GM15510 (cell line): ENCODE results near the gene FOXK2.

Experiments used
- POLR2A ChIP-seq: IDR thresholded peaks from 3 replicates; pipeline ENCODE4 v1.6.1; 2011; ENCODE audit warnings: borderline replicate concordance; ENCODE audit not compliant: insufficient read length; ENCODE audit errors: extremely low read depth

The FOXK2 gene

GRCh38 chr17:82602986-82603710, 83.6 kb downstream of the FOXK2 start:
- no peak for TF ChIP-seq POLR2A

- no peak for TF ChIP-seq POLR2A
Measured at GRCh38 chr17:82603981-82604448, 84.5 kb downstream of the FOXK2 start.

DNA sequence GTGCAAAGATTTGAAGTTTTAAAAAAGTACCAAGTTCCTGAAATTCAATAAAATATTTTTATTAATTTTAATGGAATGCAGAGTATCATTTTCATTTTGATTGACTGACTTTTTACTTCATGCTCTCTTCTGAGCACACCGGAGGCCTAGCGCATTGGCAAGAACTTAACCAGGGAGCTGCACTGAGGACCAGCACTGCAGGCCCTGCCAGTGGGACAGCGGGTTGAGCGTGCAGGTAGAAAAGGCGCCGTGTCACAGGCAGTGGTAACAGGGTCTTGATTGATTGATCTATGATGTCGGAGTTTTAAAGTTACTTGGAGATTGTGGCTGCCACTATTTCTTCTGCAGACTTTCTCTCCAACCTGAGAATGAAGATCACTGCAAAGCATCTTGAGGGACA, 85.0 kb downstream of the FOXK2 start:
- no peak for TF ChIP-seq POLR2A

DNA sequence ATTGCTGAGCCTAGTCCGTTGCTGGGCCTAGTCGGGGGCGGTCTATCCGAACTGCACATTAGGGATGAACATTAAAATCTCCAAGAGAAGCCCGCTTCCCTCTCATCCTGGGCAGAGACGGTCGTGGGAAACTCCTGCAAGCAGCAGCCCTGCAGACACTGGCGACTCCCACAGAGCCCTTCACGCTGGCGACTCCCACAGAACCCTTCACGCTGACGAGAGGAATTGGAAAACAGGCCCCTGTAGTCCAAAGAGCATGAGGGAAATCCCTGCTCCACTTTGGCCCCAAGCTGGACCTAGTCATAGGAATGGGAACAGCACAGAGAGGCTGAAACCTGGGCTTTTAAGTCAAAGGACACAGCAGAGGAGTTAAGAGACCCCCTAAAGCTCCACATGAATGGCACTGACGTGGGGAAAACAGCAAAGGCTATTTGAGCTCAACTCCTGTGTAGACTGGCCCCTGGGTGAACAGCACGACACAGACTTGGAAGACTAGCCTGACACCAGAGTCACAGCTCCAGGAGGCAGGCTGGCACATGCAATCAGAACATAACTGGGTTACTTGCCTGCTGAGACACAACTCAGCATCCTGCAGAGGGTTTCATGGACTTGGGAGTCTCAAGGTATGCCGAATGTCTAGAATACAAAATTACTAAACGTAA, 86.5 kb downstream of the FOXK2 start:
- TF ChIP-seq POLR2A, result no peak

DNA sequence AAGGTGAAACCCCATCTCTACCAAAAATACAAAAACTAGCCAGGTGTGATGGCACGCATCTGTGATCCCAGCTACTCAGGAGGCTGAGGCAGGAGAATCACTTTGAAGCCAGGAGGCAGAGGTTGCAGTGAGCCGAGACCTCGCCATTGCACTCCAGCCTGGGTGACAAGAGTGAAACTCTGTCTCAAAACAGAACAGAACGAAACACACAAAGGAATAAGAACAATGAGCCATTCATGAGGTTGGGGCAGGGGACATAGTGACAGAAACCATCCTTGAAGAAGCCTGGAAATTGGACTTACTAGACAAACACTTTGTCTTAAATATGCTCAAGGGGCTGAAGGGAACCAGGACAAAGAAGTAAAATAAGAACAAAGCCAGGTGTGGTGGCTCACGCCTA, 89.3 kb downstream of the FOXK2 start:
- TF ChIP-seq POLR2A, result no peak

DNA sequence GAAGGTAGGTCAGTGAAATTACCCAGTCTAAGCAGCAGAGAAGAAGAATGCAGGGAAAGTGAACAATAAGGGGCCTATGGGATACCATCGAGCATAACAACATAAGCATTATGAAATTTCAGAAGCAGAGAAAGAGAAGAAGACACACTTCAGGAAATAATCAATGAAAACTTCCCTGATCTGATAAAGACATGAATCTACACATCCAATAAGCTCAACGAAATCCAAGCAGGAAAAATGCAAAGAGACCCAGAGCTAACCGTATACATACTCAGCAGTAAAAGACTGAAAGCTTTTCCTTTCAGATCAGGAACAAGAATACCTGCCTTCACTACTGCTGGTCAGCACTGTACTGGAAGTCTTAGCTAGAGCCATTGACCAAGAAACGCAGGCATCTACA, 90.1 kb downstream of the FOXK2 start:
- no peak for TF ChIP-seq POLR2A

DNA sequence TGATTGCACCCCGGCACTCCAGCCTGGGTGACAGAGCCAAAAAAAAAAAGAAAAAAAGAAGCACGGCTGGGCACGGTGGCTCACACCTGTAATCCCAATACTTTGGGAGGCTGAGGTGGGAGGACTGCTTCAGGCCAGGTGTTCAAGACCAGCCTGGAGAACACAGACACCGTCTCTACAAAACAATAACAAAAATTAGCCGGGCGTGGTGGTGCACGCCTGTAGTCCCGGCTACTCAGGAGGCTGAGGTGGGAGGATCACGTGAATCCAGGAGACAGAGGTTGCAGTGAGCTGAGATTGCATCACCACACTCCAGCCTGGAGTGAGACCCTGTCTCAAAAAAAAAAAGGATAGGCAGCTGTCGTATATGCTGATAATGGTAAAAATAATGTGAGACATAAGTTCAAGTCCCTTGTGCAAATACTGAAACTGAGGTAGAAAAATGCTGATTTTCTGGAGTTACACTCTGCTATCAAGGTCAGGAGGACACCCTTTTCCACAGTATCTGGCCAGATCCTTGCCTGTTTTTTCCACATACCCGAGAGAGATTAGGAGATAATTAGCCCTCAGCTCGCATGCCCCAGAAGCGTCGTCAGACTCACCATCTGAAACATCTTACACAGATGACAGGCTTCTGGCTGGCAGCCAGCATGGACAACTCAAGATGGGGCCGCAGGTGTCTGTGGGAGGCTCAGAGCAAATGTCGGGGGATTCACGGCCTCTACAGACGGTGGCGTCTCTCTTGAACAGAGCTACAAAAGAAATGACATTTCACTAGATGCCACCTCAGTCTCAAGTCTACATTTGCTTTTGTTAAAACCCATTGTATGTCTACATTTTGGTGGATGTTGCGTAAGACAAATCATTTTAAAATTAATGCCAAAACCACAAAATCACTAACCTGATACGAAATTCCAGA, 91.9 kb downstream of the FOXK2 start:
- TF ChIP-seq POLR2A, result no peak

- no peak for TF ChIP-seq POLR2A
Measured at GRCh38 chr17:82613283-82614094, 94.0 kb downstream of the FOXK2 start.

- TF ChIP-seq POLR2A, result no peak
Measured at GRCh38 chr17:82614095-82614631, 94.6 kb downstream of the FOXK2 start.

DNA sequence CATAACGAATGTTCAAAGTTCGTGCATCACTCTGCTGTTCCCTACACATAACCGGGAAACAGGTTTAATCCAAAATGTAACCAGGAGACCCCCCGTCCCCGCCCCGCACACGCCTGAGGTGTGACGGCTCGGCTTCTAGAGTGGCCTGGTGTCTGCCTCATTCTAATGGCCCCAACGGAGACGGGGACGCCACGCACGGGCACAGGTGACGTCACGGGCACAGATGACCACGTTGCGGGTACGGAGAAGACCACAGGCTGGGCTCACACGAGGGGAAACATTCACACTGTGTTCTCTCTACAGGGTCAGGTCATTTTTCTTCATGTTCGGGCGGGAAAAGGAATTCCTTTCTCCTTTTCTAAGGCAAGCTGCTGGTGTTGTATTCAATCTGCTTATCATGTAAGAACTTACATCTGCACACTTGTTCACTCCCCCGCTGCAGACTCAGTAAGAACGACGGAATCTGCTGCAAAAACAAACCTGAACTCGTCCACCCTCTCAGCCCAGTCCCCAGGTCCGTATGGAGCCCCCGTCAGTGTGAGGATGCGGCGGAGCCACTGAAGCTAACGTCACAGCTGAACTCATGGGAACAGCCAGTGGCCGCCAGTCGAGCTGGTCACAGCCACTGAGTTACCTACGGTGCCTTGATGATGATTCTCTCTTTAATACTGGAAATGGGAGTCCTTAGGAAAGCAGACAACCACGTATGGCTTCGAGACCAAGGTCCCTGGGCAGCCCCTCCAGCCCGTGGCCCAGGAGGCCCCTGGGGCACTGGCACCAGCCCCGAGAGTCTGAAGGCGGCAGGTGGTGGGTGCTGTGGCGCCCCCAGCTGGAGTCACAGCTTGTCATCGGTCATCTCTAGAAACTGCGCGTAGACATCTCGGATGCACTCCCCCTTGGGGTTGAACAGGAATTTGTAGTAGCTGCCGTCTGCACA, 95.8 kb downstream of the FOXK2 start:
- TF ChIP-seq POLR2A, result no peak

GRCh38 chr17:82616021-82616711, 96.6 kb downstream of the FOXK2 start:
- TF ChIP-seq POLR2A, result no peak

DNA sequence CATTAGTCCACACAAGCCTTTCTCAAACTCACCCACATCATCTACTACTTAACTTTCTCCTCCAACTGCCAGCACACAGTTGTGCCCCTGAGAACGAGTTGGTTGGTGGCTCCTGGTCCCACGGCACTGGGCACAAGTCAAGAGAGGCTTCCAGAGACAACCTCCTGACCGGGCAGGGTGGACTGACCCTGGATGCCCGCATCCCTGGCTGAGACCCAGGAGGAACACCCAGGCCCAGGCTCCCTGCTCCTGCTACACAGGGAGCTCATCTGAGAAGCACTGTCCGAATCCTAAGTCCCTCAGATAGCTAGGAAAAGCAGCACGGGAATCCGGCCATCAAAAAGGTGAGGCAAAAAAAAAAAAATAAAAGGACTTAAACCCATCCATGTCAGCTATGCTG, 99.7 kb downstream of the FOXK2 start:
- no peak for TF ChIP-seq POLR2A

GRCh38 chr17:82619641-82620040, 100.1 kb downstream of the FOXK2 start:
- no peak for TF ChIP-seq POLR2A

- TF ChIP-seq POLR2A, result no peak
Measured at GRCh38 chr17:82623707-82624106, 104.2 kb downstream of the FOXK2 start.
